HepG2 (cell line): ENCODE results near the gene HS2ST1. TPM values are rescaled to one million over a fixed set of nuclear protein-coding genes. Genes with fewer than 3 reads are reported as not detected.

Experiments used
- CREB1 ChIP-seq, 2 experiments: fragments of 450-650 bp in 1 of 2; IDR thresholded peaks; 2 replicates each; pipeline ENCODE4 v1.6.1; 2016 to 2017; ENCODE audit warnings: control low read depth in 1 of 2, mild to moderate bottlenecking in 1 of 2, missing compliant biosample characterization in 1 of 2, missing genetic modification characterization in 1 of 2
- CREM ChIP-seq, 2 experiments: sonication (generic) in 1 of 2; formaldehyde crosslinking in 1 of 2; IDR thresholded peaks; 2 replicates each; pipeline versions ENCODE4 v1.4.0 to v1.6.1; 2016 to 2020; ENCODE audit warnings: antibody characterized with exemption in 1 of 2, mild to moderate bottlenecking in 1 of 2, missing genetic modification reagents in 1 of 2
- FOXA1 ChIP-seq, 2 experiments: fragments of 450-650 bp in 1 of 2; sonication (generic) in 1 of 2; formaldehyde crosslinking in 1 of 2; IDR thresholded peaks; 2 replicates each; pipeline versions ENCODE4 v1.4.0 to v1.6.1; 2016 to 2020; ENCODE audit warnings: missing genetic modification reagents in 1 of 2
- ISL2 ChIP-seq: sonication (generic); formaldehyde crosslinking; IDR thresholded peaks from 2 replicates; pipeline ENCODE4 v1.5.0; 2020; ENCODE audit warnings: missing genetic modification reagents
- MAFF ChIP-seq: IDR thresholded peaks from 2 replicates; pipeline ENCODE4 v1.6.1; 2011; ENCODE audit warnings: low read depth, low read length, improper control_type of control experiment
- NFE2L2 ChIP-seq: fragments of 150-350 bp; IDR thresholded peaks from 2 replicates; pipeline ENCODE4 v1.6.1; 2014; ENCODE audit warnings: low read length
- TCF7 ChIP-seq: sonication (generic); IDR thresholded peaks from 2 replicates; pipeline ENCODE4 v1.6.1; 2016; ENCODE audit warnings: antibody characterized with exemption, low read depth
- ZBTB20 ChIP-seq: sonication (generic); formaldehyde crosslinking; IDR thresholded peaks from 2 replicates; pipeline ENCODE4 v1.8.1; 2023; ENCODE audit warnings: missing genetic modification reagents, low read depth, mild to moderate bottlenecking, borderline replicate concordance
- ZFP36L1 ChIP-seq: sonication (generic); formaldehyde crosslinking; IDR thresholded peaks from 2 replicates; pipeline ENCODE4 v1.8.0; 2022; ENCODE audit warnings: mild to moderate bottlenecking, missing genetic modification reagents, moderate library complexity
- ZNF256 ChIP-seq: sonication (generic); formaldehyde crosslinking; conservative IDR thresholded peaks from 2 replicates; pipeline ENCODE4 v1.4.0; 2020; ENCODE audit warnings: missing genetic modification reagents
- ZNF547 ChIP-seq: sonication (generic); formaldehyde crosslinking; IDR thresholded peaks from 2 replicates; pipeline ENCODE4 v1.5.1; 2020; ENCODE audit warnings: mild to moderate bottlenecking, missing genetic modification reagents
- polyA plus RNA-seq, 8 experiments: library from polyadenylated mRNA; depleted of rRNA in 3 of 8; stranded (reverse) in 7 of 8; unstranded in 1 of 8; fragments of >200 nt; fragmentation: Illumina TruSeq in 4 of 8; extraction: Trizol in 4 of 8; gene quantifications; 2 replicates each; pipeline versions ENCODE4 v1.2.1 to v1.2.3, GENCODE V29; 2011 to 2016; ENCODE audit warnings: low read depth in 4 of 8, missing spikeins in 1 of 8, mixed read lengths in 1 of 8; ENCODE audit not compliant: insufficient read depth in 1 of 8
- total RNA-seq, 5 experiments: library from RNA; depleted of rRNA; stranded (reverse); fragments of >200 nt; fragmentation: Illumina TruSeq; extraction: Trizol; gene quantifications; 2 replicates each; pipeline ENCODE4 v1.2.3, GENCODE V29; 2016; ENCODE audit warnings: low read depth in 1 of 5
- TF ChIP-seq, protein P1 (sequence below): IDR thresholded peaks from 2 replicates; pipeline ENCODE4 v1.4.0; 2020; ENCODE audit warnings: mild to moderate bottlenecking, missing genetic modification reagents
- TF ChIP-seq, protein P2 (sequence below): IDR thresholded peaks from 2 replicates; pipeline ENCODE4 v1.6.1; 2012; ENCODE audit warnings: low read depth, low read length, improper control_type of control experiment
- TF ChIP-seq, protein P3 (sequence below): sonication (generic); formaldehyde crosslinking; IDR thresholded peaks from 2 replicates; pipeline ENCODE4 v1.4.0; 2020; ENCODE audit warnings: missing genetic modification reagents, borderline replicate concordance
- TF ChIP-seq, protein P4 (sequence below): sonication (generic); formaldehyde crosslinking; conservative IDR thresholded peaks from 2 replicates; pipeline ENCODE4 v1.4.0; 2020; ENCODE audit warnings: mild to moderate bottlenecking, missing genetic modification reagents, moderate library complexity

The HS2ST1 gene
- total and polyA plus RNA-seq, 2 of the 13 experiments (the other 11 are each of a cell fraction or from before 2014, with no cell fraction given) = 22.1 to 58.7 TPM

DNA sequence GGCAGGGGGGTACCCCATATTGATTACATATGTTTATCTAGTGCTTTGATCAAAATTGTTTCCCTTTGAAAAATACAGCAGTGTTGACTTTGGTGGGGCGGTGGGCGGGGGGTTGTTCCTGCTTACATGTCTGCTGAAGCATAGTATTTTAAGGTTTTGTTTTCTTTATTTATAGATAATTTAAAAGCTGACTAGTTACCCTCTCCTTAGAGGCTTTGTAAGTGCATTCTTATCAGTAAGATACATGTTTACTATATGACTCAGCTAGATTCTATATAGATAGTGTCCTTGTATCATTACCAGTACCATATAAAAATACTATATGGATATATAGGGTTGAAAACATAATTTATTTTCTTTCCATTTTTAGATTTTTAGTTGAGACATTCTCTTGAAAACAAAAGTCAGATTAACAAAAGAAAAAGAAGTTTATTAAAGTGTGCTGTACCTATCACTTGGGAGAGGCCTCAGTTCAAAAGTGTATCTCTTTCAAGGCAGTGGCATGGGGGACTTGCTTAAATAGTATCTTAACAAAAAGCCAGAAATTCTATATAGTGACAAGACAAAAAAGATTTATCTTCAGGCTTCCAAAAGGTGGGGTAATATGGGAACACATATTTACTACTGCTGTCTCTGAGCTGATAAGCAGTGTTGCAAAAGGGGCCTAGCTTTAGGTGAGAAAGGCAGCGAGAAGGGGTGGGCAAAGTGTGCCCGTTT lies 79.0 kb downstream of the HS2ST1 start (continued):
- TF ChIP-seq, protein P1, sequence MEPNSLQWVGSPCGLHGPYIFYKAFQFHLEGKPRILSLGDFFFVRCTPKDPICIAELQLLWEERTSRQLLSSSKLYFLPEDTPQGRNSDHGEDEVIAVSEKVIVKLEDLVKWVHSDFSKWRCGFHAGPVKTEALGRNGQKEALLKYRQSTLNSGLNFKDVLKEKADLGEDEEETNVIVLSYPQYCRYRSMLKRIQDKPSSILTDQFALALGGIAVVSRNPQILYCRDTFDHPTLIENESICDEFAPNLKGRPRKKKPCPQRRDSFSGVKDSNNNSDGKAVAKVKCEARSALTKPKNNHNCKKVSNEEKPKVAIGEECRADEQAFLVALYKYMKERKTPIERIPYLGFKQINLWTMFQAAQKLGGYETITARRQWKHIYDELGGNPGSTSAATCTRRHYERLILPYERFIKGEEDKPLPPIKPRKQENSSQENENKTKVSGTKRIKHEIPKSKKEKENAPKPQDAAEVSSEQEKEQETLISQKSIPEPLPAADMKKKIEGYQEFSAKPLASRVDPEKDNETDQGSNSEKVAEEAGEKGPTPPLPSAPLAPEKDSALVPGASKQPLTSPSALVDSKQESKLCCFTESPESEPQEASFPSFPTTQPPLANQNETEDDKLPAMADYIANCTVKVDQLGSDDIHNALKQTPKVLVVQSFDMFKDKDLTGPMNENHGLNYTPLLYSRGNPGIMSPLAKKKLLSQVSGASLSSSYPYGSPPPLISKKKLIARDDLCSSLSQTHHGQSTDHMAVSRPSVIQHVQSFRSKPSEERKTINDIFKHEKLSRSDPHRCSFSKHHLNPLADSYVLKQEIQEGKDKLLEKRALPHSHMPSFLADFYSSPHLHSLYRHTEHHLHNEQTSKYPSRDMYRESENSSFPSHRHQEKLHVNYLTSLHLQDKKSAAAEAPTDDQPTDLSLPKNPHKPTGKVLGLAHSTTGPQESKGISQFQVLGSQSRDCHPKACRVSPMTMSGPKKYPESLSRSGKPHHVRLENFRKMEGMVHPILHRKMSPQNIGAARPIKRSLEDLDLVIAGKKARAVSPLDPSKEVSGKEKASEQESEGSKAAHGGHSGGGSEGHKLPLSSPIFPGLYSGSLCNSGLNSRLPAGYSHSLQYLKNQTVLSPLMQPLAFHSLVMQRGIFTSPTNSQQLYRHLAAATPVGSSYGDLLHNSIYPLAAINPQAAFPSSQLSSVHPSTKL (CRISPR knock-in tag) = peak; percentile 46; the same call in 1 of the 2 replicates
- TF ChIP-seq ZNF547 (CRISPR knock-in tag) (no peak), ZNF256 (CRISPR knock-in tag) (no peak), TCF7 (peak; percentile 93), CREB1 (IDR thresholded peaks at IDR 0.05) (no peak), CREB1 (CRISPR knock-in tag; IDR thresholded peaks at IDR 0.05) (peak; percentile 49), MAFF (0 out of 2 replicates have a peak, but pooled peaks have one; percentile 2), NFE2L2 (peak; percentile 28; the same call in 1 of the 2 replicates), ISL2 (CRISPR knock-in tag) (peak; percentile 78), ZBTB20 (CRISPR knock-in tag) (peak; percentile 66; the same call in 1 of the 2 replicates), ZFP36L1 (no peak), CREM (IDR thresholded peaks at IDR 0.05) (peak; percentile 72), CREM (CRISPR knock-in tag; IDR thresholded peaks at IDR 0.05) (no peak), FOXA1 (IDR thresholded peaks at IDR 0.05) (no peak), FOXA1 (CRISPR knock-in tag; IDR thresholded peaks at IDR 0.05) (peak; percentile 29; the same call in 1 of the 2 replicates)
- TF ChIP-seq, protein P2, sequence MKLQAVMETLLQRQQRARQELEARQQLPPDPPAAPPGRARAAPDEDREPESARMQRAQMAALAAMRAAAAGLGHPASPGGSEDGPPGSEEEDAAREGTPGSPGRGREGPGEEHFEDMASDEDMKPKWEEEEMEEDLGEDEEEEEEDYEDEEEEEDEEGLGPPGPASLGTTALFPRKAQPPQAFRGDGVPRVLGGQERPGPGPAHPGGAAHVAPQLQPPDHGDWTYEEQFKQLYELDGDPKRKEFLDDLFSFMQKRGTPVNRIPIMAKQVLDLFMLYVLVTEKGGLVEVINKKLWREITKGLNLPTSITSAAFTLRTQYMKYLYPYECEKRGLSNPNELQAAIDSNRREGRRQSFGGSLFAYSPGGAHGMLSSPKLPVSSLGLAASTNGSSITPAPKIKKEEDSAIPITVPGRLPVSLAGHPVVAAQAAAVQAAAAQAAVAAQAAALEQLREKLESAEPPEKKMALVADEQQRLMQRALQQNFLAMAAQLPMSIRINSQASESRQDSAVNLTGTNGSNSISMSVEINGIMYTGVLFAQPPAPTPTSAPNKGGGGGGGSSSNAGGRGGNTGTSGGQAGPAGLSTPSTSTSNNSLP = peak; percentile 48; the same call in 1 of the 2 replicates
- TF ChIP-seq, protein P3, sequence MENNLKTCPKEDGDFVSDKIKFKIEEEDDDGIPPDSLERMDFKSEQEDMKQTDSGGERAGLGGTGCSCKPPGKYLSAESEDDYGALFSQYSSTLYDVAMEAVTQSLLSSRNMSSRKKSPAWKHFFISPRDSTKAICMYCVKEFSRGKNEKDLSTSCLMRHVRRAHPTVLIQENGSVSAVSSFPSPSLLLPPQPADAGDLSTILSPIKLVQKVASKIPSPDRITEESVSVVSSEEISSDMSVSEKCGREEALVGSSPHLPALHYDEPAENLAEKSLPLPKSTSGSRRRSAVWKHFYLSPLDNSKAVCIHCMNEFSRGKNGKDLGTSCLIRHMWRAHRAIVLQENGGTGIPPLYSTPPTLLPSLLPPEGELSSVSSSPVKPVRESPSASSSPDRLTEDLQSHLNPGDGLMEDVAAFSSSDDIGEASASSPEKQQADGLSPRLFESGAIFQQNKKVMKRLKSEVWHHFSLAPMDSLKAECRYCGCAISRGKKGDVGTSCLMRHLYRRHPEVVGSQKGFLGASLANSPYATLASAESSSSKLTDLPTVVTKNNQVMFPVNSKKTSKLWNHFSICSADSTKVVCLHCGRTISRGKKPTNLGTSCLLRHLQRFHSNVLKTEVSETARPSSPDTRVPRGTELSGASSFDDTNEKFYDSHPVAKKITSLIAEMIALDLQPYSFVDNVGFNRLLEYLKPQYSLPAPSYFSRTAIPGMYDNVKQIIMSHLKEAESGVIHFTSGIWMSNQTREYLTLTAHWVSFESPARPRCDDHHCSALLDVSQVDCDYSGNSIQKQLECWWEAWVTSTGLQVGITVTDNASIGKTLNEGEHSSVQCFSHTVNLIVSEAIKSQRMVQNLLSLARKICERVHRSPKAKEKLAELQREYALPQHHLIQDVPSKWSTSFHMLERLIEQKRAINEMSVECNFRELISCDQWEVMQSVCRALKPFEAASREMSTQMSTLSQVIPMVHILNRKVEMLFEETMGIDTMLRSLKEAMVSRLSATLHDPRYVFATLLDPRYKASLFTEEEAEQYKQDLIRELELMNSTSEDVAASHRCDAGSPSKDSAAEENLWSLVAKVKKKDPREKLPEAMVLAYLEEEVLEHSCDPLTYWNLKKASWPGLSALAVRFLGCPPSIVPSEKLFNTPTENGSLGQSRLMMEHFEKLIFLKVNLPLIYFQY = no peak
- TF ChIP-seq, protein P4, sequence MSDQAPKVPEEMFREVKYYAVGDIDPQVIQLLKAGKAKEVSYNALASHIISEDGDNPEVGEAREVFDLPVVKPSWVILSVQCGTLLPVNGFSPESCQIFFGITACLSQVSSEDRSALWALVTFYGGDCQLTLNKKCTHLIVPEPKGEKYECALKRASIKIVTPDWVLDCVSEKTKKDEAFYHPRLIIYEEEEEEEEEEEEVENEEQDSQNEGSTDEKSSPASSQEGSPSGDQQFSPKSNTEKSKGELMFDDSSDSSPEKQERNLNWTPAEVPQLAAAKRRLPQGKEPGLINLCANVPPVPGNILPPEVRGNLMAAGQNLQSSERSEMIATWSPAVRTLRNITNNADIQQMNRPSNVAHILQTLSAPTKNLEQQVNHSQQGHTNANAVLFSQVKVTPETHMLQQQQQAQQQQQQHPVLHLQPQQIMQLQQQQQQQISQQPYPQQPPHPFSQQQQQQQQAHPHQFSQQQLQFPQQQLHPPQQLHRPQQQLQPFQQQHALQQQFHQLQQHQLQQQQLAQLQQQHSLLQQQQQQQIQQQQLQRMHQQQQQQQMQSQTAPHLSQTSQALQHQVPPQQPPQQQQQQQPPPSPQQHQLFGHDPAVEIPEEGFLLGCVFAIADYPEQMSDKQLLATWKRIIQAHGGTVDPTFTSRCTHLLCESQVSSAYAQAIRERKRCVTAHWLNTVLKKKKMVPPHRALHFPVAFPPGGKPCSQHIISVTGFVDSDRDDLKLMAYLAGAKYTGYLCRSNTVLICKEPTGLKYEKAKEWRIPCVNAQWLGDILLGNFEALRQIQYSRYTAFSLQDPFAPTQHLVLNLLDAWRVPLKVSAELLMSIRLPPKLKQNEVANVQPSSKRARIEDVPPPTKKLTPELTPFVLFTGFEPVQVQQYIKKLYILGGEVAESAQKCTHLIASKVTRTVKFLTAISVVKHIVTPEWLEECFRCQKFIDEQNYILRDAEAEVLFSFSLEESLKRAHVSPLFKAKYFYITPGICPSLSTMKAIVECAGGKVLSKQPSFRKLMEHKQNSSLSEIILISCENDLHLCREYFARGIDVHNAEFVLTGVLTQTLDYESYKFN (CRISPR knock-in tag) = peak; percentile 70
